HepG2 (cell line): ENCODE data around the gene TMEM217. TPM values are rescaled to one million over a fixed set of nuclear protein-coding genes. Genes with fewer than 3 reads are reported as not detected.
A peak's percentile ranks its signal among the peaks of the same experiment; 100 is the strongest.

Experiments used
- ATAC-seq: fragments of 200-7000 bp; cut with Tn5 transposase; 3 replicates; pipeline ENCODE4 v1.9.1; 2020; ENCODE audit warnings: mild to moderate bottlenecking, moderate library complexity
- BruUV-seq: library from RNA; stranded (reverse); fragments of 400-500 nt; replicated peaks from 2 replicates; lab custom pipeline; 2021; lab: Mats Ljungman, UMichigan
- CTCF ChIA-PET: fragments of 300-600 bp; formaldehyde crosslinking; extraction: SDS; loops from one replicate; lab custom pipeline; 2021; ENCODE audit warnings: low total read pairs, inconsistent platforms, low intra/inter-chr PET ratio; lab: Yijun Ruan, JAX
- POLR2A ChIA-PET: fragments of 350-600 bp; sonication (Branson Sonifier 250); formaldehyde crosslinking; loops from one replicate; lab custom pipeline; 2020; ENCODE audit warnings: antibody characterized with exemption, inconsistent platforms; lab: Yijun Ruan, JAX
- DNase-seq: peaks from one replicate; pipeline ENCODE4 v3.0.0-alpha.2; 2015; ENCODE audit warnings: low spot score
- FAIRE-seq: peaks from 3 replicates; lab custom pipeline; 2011; peaks lifted over from hg19 to GRCh38; lab: Jason Lieb, UNC
- H2AFZ ChIP-seq: one replicate; pipeline ENCODE4 v1.6.1; 2011; ENCODE audit warnings: low read length, inconsistent platforms
- H3K27ac ChIP-seq: fragments of 300-600 bp; 3 replicates; pipeline ENCODE4 v1.8.0; 2011; ENCODE audit warnings: mixed run types, mild to moderate bottlenecking, mixed read lengths, low read length, inconsistent platforms; ENCODE audit not compliant: insufficient read depth; ENCODE audit errors: extremely low read length
- H3K27me3 ChIP-seq, 2 experiments: fragments of 200-600 bp in 1 of 2; 2 replicates in 1 of 2; 3 replicates in 1 of 2; pipeline versions ENCODE4 v1.6.0 to v1.8.0; 2011; ENCODE audit warnings: low read length in 2 of 2, mild to moderate bottlenecking in 2 of 2, moderate library complexity in 2 of 2, inconsistent platforms in 1 of 2; ENCODE audit not compliant: insufficient read depth in 2 of 2, control insufficient read depth in 1 of 2
- H3K36me3 ChIP-seq, 2 experiments: fragments of 200-600 bp in 1 of 2; replicated peaks in 1 of 2; 2 replicates in 1 of 2; 3 replicates in 1 of 2; pipeline versions ENCODE4 v1.5.1 to v1.8.0; 2011; ENCODE audit warnings: low read length in 2 of 2, inconsistent platforms in 1 of 2; ENCODE audit not compliant: insufficient read depth in 2 of 2, control insufficient read depth in 1 of 2
- H3K4me1 ChIP-seq: 2 replicates; pipeline ENCODE4 v1.5.1; 2012; ENCODE audit warnings: low read length, inconsistent platforms; ENCODE audit not compliant: insufficient read depth
- H3K4me2 ChIP-seq: 2 replicates; pipeline ENCODE4 v1.6.0; 2011; ENCODE audit warnings: low read depth, low read length, inconsistent platforms
- H3K4me3 ChIP-seq, 3 experiments: fragments of 200-600 bp in 1 of 3; sonication (generic), shearing (Covaris generic) in 1 of 3; replicated peaks in 1 of 3; 2 replicates each; pipeline ENCODE4 v1.5.1; 2011 to 2016; ENCODE audit warnings: low read length in 3 of 3, inconsistent platforms in 2 of 3, low read depth in 2 of 3, mild to moderate bottlenecking in 2 of 3, control low read depth in 1 of 3, mixed read lengths in 1 of 3; ENCODE audit not compliant: insufficient read depth in 1 of 3
- H3K79me2 ChIP-seq: one replicate; pipeline ENCODE4 v1.6.1; 2011; ENCODE audit warnings: low read length, inconsistent platforms; ENCODE audit not compliant: insufficient read depth
- H3K9ac ChIP-seq: 2 replicates; pipeline ENCODE4 v1.6.0; 2011; ENCODE audit warnings: mild to moderate bottlenecking, low read depth, low read length, inconsistent platforms; ENCODE audit not compliant: insufficient read depth
- H3K9me3 ChIP-seq: 2 replicates; pipeline ENCODE4 v1.5.1; 2012; ENCODE audit warnings: mild to moderate bottlenecking, low read length
- H4K20me1 ChIP-seq: 2 replicates; pipeline ENCODE4 v1.6.0; 2011; ENCODE audit warnings: inconsistent platforms, mild to moderate bottlenecking, low read length, moderate library complexity; ENCODE audit not compliant: insufficient read depth
- FIP1L1 ChIP-seq: fragments of 200-400 bp; formaldehyde crosslinking; IDR thresholded peaks from 2 replicates; pipeline ENCODE4 v1.6.1; 2018; ENCODE audit warnings: low read depth, mild to moderate bottlenecking, low read length, moderate library complexity, borderline replicate concordance; ENCODE audit not compliant: insufficient read depth
- FOSL1 ChIP-seq: sonication (generic); formaldehyde crosslinking; IDR thresholded peaks from 2 replicates; pipeline ENCODE4 v1.9.0; 2021; ENCODE audit warnings: missing genetic modification reagents, borderline replicate concordance
- FOXA1 ChIP-seq, 2 experiments: fragments of 450-650 bp in 1 of 2; sonication (generic) in 1 of 2; formaldehyde crosslinking in 1 of 2; IDR thresholded peaks; 2 replicates each; pipeline versions ENCODE4 v1.4.0 to v1.6.1; 2016 to 2020; ENCODE audit warnings: missing genetic modification reagents in 1 of 2
- KAT7 ChIP-seq: IDR thresholded peaks from 2 replicates; pipeline ENCODE4 v1.6.1; 2018; ENCODE audit warnings: borderline replicate concordance, missing compliant biosample characterization
- KLF12 ChIP-seq: sonication (generic); formaldehyde crosslinking; IDR thresholded peaks from 2 replicates; pipeline ENCODE4 v1.4.0; 2020; ENCODE audit warnings: missing genetic modification reagents, borderline replicate concordance
- NFIB ChIP-seq: sonication (generic); formaldehyde crosslinking; IDR thresholded peaks from 2 replicates; pipeline ENCODE4 v1.9.0; 2021; ENCODE audit warnings: missing genetic modification reagents, mild to moderate bottlenecking, borderline replicate concordance
- RAD21 ChIP-seq: fragments of 450-650 bp; formaldehyde crosslinking; IDR thresholded peaks from 2 replicates; pipeline ENCODE4 v1.5.0; 2020; ENCODE audit warnings: mild to moderate bottlenecking
- RARG ChIP-seq: sonication (generic); formaldehyde crosslinking; IDR thresholded peaks from 2 replicates; pipeline ENCODE4 v1.4.0; 2020; ENCODE audit warnings: low read depth, mild to moderate bottlenecking, missing genetic modification reagents
- SIX1 ChIP-seq: sonication (generic); formaldehyde crosslinking; IDR thresholded peaks from 2 replicates; pipeline ENCODE4 v1.4.0; 2020; ENCODE audit warnings: missing genetic modification reagents, borderline replicate concordance
- SMYD3 ChIP-seq: sonication (generic); formaldehyde crosslinking; IDR thresholded peaks from 2 replicates; pipeline ENCODE4 v1.8.1; 2023; ENCODE audit warnings: mild to moderate bottlenecking, missing genetic modification reagents
- YEATS2 ChIP-seq: sonication (generic); formaldehyde crosslinking; IDR thresholded peaks from 2 replicates; pipeline ENCODE4 v1.4.0; 2020; ENCODE audit warnings: missing genetic modification reagents, borderline replicate concordance
- ZNF160 ChIP-seq: sonication (generic); formaldehyde crosslinking; IDR thresholded peaks from 2 replicates; pipeline ENCODE4 v1.8.0; 2022; ENCODE audit warnings: mild to moderate bottlenecking, inconsistent platforms, missing genetic modification reagents
- ZNF501 ChIP-seq: sonication (generic); formaldehyde crosslinking; IDR thresholded peaks from 2 replicates; pipeline ENCODE4 v1.5.1; 2020; ENCODE audit warnings: mild to moderate bottlenecking, moderate library complexity, missing genetic modification reagents
- ZNF720 ChIP-seq: sonication (generic); formaldehyde crosslinking; IDR thresholded peaks from 2 replicates; pipeline ENCODE4 v1.4.0; 2020; ENCODE audit warnings: missing genetic modification reagents
- ZNF747 ChIP-seq: sonication (generic); formaldehyde crosslinking; IDR thresholded peaks from 2 replicates; pipeline ENCODE4 v1.8.1; 2023; ENCODE audit warnings: missing genetic modification reagents, mild to moderate bottlenecking, borderline replicate concordance
- ZSCAN9 ChIP-seq: IDR thresholded peaks from 2 replicates; pipeline ENCODE4 v1.6.1; 2016; ENCODE audit warnings: borderline replicate concordance
- WGBS: methylation state at CpG from one replicate; pipeline ENCODE4 v1.1.6; 2017; ENCODE audit warnings: low lambda C conversion rate; 5-methylcytosine and 5-hydroxymethylcytosine counted together
- in situ Hi-C: cut with HindIII; loops from 2 replicates; pipeline ENCODE4 v1.10.0; 2017; ENCODE audit warnings: low pct_unique_long_range_greater_than_20kb; ENCODE audit not compliant: extremely low pct_ligation_motif_present
- intact Hi-C: fragments of 100-400 bp; cut with micrococcal nuclease; formaldehyde crosslinking; loops from one replicate; pipeline ENCODE4 v1.10.0; 2022; ENCODE audit not compliant: unreplicated experiment
- polyA plus RNA-seq, 8 experiments: library from polyadenylated mRNA; depleted of rRNA in 3 of 8; stranded (reverse) in 7 of 8; unstranded in 1 of 8; fragments of >200 nt; fragmentation: Illumina TruSeq in 4 of 8; extraction: Trizol in 4 of 8; gene quantifications; 2 replicates each; pipeline versions ENCODE4 v1.2.1 to v1.2.3, GENCODE V29; 2011 to 2016; ENCODE audit warnings: low read depth in 4 of 8, missing spikeins in 1 of 8, mixed read lengths in 1 of 8; ENCODE audit not compliant: insufficient read depth in 1 of 8
- total RNA-seq, 5 experiments: library from RNA; depleted of rRNA; stranded (reverse); fragments of >200 nt; fragmentation: Illumina TruSeq; extraction: Trizol; gene quantifications; 2 replicates each; pipeline ENCODE4 v1.2.3, GENCODE V29; 2016; ENCODE audit warnings: low read depth in 1 of 5
- TF ChIP-seq, protein P1 (sequence below): sonication (generic); formaldehyde crosslinking; IDR thresholded peaks from 2 replicates; pipeline ENCODE4 v1.4.0; 2020; ENCODE audit warnings: missing genetic modification reagents
- TF ChIP-seq, protein P2 (sequence below): sonication (generic); formaldehyde crosslinking; IDR thresholded peaks from 2 replicates; pipeline ENCODE4 v1.4.0; 2020; ENCODE audit warnings: missing genetic modification reagents

TMEM217 gene
- total and polyA plus RNA-seq, 2 of the 13 experiments (the other 11 are each of a cell fraction or from before 2014, with no cell fraction given): 2.3 to 3.4 TPM

DNA sequence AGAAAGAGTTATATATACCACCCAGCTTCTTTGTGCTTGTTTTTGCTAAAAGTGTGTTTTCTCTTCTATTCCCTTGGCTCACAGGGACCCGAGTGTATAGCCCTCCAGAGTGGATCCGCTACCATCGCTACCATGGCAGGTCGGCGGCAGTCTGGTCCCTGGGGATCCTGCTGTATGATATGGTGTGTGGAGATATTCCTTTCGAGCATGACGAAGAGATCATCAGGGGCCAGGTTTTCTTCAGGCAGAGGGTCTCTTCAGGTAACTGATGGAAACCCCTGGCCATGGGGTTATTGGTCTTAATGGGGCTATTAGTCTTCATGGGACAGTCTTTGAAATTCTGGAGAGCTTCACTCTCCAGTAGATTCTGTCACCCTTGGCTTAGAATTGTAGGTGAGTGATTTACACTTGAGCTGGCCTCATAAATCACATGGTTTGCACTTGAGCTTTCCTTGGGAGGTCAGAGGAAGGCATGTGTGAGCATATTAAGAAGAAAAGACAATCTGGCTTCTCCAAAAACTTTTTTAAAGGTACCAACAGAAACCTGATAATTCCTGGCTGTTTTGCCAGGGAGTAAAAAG is 84.9 kb downstream of the TMEM217 start (continued):
- TF ChIP-seq ZSCAN9 (CRISPR knock-in tag) (no peak), ZNF747 (CRISPR knock-in tag) (0 out of 2 replicates have a peak, but pooled peaks have one; percentile 51), SIX1 (CRISPR knock-in tag) (no peak), FIP1L1 (no peak)

DNA sequence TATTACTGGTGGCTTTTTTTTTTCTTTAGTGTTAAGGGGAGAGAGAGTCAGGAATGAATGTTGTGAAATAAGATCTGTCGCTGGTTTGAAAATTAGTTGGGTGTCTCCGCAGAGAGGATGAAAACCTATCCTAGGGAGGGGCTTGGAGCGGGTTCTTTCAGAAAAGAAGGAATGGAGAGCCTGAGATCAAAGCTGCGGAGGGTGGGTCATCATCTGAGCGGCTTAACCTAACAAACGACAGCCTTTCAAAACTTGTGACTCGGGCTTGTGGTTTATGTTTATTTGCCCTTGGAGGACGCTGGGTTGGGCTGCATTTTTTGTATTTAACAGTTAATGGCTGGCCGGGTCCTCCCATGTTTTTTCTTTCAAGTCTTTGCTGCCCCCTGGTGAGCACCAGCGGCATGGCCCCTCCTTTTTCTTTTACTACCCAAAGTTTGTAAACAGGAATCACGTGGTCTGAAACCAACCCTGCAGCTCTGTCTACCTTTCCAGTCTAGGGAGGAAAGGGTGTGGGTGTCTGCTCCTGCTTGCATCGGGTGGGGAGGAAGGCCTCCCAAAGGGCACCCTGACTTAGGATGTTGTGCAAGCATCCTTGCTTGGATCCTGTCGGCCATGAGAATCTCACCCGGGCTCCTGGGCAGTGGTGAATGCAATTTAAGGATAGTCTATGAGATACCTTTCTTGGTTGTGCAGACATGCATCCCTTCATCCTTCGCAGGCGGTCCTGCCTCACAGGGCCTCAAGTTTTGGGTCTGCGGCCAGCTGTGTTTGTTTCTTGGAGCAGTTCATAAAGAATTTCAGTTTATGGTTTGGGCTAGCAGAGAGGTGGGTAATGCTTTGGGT is 85.8 kb downstream of the TMEM217 start:
- ChIA-PET POLR2A (interaction anchor here (0.6 to 10.3 kb wide), 34 partner anchors 12 to 297 kb away, joined by 3 to 234 read pairs (median 5); partner anchors contain the start of genes MTCH1 and PPIL1), CTCF (interaction anchor here (0.7 to 3.9 kb wide), 11 partner anchors 28 to 154 kb away, joined by 3 to 72 read pairs (median 7); no protein-coding TSS in a partner anchor)
- no peaks in the 10 kb centered on the region; a peak in 1 of 5 replicates for H3K27me3 ChIP-seq
- no peaks in the 10 kb centered on the region for H3K9me3 ChIP-seq
- H3K4me1 ChIP-seq: peaks cover 46% of the 10 kb centered on the region
- intact Hi-C loops (loop anchor here (1.0 kb wide), 7 partner anchors 36 to 154 kb away; no protein-coding TSS in a partner anchor), in situ Hi-C loops (loop anchor here (5.0 to 10.0 kb wide), 3 partner anchors 40 to 147 kb away; no protein-coding TSS in a partner anchor)
- peak; percentile 52 for ATAC-seq
- H3K4me3 ChIP-seq: peak overlapping the region; percentile 98 to 100 (median 99)
- FAIRE-seq: peak; percentile 88
- 23% methylated on average over 17 of the region's 17 CpGs for WGBS
- TSS peak; percentile 44 for BruUV-seq
- DNase-seq: peak; percentile 100
- H3K27ac ChIP-seq: peak overlapping the region; percentile 91
- H2AFZ ChIP-seq: no peak overlapping the region
- peaks cover 21 to 42% of the 10 kb centered on the region in 2 experiments for H3K36me3 ChIP-seq
- peaks cover 53% of the 10 kb centered on the region for H4K20me1 ChIP-seq
- peak overlapping the region; percentile 98 for H3K9ac ChIP-seq
- H3K79me2 ChIP-seq: peaks cover 43% of the 10 kb centered on the region
- peak overlapping the region; percentile 99 for H3K4me2 ChIP-seq
- TF ChIP-seq KAT7 (CRISPR knock-in tag): peak; percentile 69; the same call in 1 of the 2 replicates
- TF ChIP-seq, protein P1, sequence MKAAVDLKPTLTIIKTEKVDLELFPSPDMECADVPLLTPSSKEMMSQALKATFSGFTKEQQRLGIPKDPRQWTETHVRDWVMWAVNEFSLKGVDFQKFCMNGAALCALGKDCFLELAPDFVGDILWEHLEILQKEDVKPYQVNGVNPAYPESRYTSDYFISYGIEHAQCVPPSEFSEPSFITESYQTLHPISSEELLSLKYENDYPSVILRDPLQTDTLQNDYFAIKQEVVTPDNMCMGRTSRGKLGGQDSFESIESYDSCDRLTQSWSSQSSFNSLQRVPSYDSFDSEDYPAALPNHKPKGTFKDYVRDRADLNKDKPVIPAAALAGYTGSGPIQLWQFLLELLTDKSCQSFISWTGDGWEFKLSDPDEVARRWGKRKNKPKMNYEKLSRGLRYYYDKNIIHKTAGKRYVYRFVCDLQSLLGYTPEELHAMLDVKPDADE (CRISPR knock-in tag): no peak
- TF ChIP-seq, protein P2, sequence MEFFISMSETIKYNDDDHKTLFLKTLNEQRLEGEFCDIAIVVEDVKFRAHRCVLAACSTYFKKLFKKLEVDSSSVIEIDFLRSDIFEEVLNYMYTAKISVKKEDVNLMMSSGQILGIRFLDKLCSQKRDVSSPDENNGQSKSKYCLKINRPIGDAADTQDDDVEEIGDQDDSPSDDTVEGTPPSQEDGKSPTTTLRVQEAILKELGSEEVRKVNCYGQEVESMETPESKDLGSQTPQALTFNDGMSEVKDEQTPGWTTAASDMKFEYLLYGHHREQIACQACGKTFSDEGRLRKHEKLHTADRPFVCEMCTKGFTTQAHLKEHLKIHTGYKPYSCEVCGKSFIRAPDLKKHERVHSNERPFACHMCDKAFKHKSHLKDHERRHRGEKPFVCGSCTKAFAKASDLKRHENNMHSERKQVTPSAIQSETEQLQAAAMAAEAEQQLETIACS (CRISPR knock-in tag): no peak
- TF ChIP-seq ZNF501 (CRISPR knock-in tag): 0 out of 2 replicates have a peak, but pooled peaks have one; percentile 44
- TF ChIP-seq YEATS2 (CRISPR knock-in tag): peak; percentile 46; the same call in 1 of the 2 replicates
- TF ChIP-seq SMYD3: 0 out of 2 replicates have a peak, but pooled peaks have one; percentile 52
- no peak for TF ChIP-seq NFIB (CRISPR knock-in tag)
- TF ChIP-seq ZNF720 (CRISPR knock-in tag): no peak
- peak; percentile 75; the same call in 1 of the 2 replicates for TF ChIP-seq ZNF160 (CRISPR knock-in tag)
- 0 out of 2 replicates have a peak, but pooled peaks have one; percentile 48 for TF ChIP-seq FOSL1 (CRISPR knock-in tag)
- TF ChIP-seq RAD21: peak; percentile 99
- TF ChIP-seq FOXA1 (IDR thresholded peaks at IDR 0.05): 0 out of 2 replicates have a peak, but pooled peaks have one; percentile 45
- TF ChIP-seq FOXA1 (CRISPR knock-in tag; IDR thresholded peaks at IDR 0.05): peak; percentile 92
- peak; percentile 63; the same call in 1 of the 2 replicates for TF ChIP-seq KLF12 (CRISPR knock-in tag)
- TF ChIP-seq RARG (CRISPR knock-in tag): peak; percentile 26; the same call in 1 of the 2 replicates
